Liver (tissue), 9 donors: ENCODE results near the gene KCNQ1. TPM values are rescaled to one million over a fixed set of nuclear protein-coding genes. Genes with fewer than 3 reads are reported as not detected.

Experiments
- DNase-seq: peaks from one replicate; pipeline ENCODE4 v3.0.0-alpha.2; 2017; ENCODE audit warnings: low spot score
- H3K27ac ChIP-seq, 2 donors: one replicate each; pipeline ENCODE4 v1.7.0; 2013; ENCODE audit warnings: inconsistent platforms in 2 of 2, low read length in 2 of 2, control low read depth in 1 of 2, low read depth in 1 of 2, mild to moderate bottlenecking in 1 of 2
- H3K27me3 ChIP-seq, 4 donors: one replicate each; pipeline versions ENCODE4 v1.6.1 to v1.7.0; 2013; ENCODE audit warnings: low read length in 3 of 4, inconsistent platforms in 1 of 4, mild to moderate bottlenecking in 1 of 4, moderate library complexity in 1 of 4; ENCODE audit not compliant: control insufficient read depth in 4 of 4, insufficient read depth in 4 of 4
- H3K36me3 ChIP-seq, 4 donors: one replicate each; pipeline versions ENCODE4 v1.6.1 to v1.7.0; 2013; ENCODE audit warnings: low read length in 3 of 4, mild to moderate bottlenecking in 3 of 4, low read depth in 1 of 4, moderate library complexity in 1 of 4; ENCODE audit not compliant: control insufficient read depth in 4 of 4, insufficient read depth in 3 of 4
- H3K4me1 ChIP-seq, 4 donors: one replicate each; pipeline versions ENCODE4 v1.6.1 to v1.7.0; 2013; ENCODE audit warnings: low read length in 3 of 4, mild to moderate bottlenecking in 3 of 4, moderate library complexity in 1 of 4; ENCODE audit not compliant: control insufficient read depth in 4 of 4, insufficient read depth in 4 of 4
- H3K4me3 ChIP-seq, 3 donors: one replicate each; pipeline versions ENCODE4 v1.6.1 to v1.7.0; 2013; ENCODE audit warnings: low read length in 3 of 3, control low read depth in 1 of 3, low read depth in 1 of 3, mild to moderate bottlenecking in 1 of 3
- H3K9ac ChIP-seq, 2 donors: one replicate each; pipeline ENCODE4 v1.7.0; 2013; ENCODE audit warnings: low read length in 2 of 2, mild to moderate bottlenecking in 2 of 2, moderate library complexity in 2 of 2, control low read depth in 1 of 2, low read depth in 1 of 2
- H3K9me3 ChIP-seq, 4 donors: one replicate each; pipeline versions ENCODE4 v1.6.1 to v1.7.0; 2013; ENCODE audit warnings: low read length in 3 of 4; ENCODE audit not compliant: control insufficient read depth in 4 of 4
- EGR1 ChIP-seq, 2 donors: IDR thresholded peaks; 2 replicates each; pipeline ENCODE4 v1.6.1; 2016 to 2018; ENCODE audit warnings: antibody characterized with exemption in 2 of 2, low read depth in 2 of 2
- FOXA1 ChIP-seq: IDR thresholded peaks from 2 replicates; pipeline ENCODE4 v1.6.1; 2016; ENCODE audit warnings: antibody characterized with exemption
- GABPA ChIP-seq, 2 donors: IDR thresholded peaks in 1 of 2; conservative IDR thresholded peaks in 1 of 2; 2 replicates each; pipeline ENCODE4 v1.6.1; 2016; ENCODE audit warnings: antibody characterized with exemption in 2 of 2, mild to moderate bottlenecking in 1 of 2, moderate library complexity in 1 of 2
- HNF4A ChIP-seq, 2 donors: conservative IDR thresholded peaks; 2 replicates each; pipeline ENCODE4 v1.6.1; 2016; ENCODE audit warnings: antibody characterized with exemption in 2 of 2, mild to moderate bottlenecking in 2 of 2
- HNF4G ChIP-seq: IDR thresholded peaks from 2 replicates; pipeline ENCODE4 v1.6.1; 2016; ENCODE audit warnings: antibody characterized with exemption
- JUND ChIP-seq, 2 donors: IDR thresholded peaks; 2 replicates each; pipeline ENCODE4 v1.6.1; 2016; ENCODE audit warnings: antibody characterized with exemption in 2 of 2
- NR2F2 ChIP-seq: IDR thresholded peaks from 2 replicates; pipeline ENCODE4 v1.6.1; 2016; ENCODE audit warnings: antibody characterized with exemption
- RXRA ChIP-seq, 2 donors: IDR thresholded peaks; 2 replicates each; pipeline ENCODE4 v1.6.1; 2017 to 2018; ENCODE audit warnings: antibody characterized with exemption in 2 of 2, mild to moderate bottlenecking in 1 of 2
- SP1 ChIP-seq: IDR thresholded peaks from 2 replicates; pipeline ENCODE4 v1.6.1; 2018; ENCODE audit warnings: antibody characterized with exemption, mild to moderate bottlenecking
- YY1 ChIP-seq: IDR thresholded peaks from 2 replicates; pipeline ENCODE4 v1.6.1; 2016; ENCODE audit warnings: antibody characterized with exemption, mild to moderate bottlenecking
- WGBS: extraction: QIAGEN DNeasy Blood & Tissue Kit; methylation state at CpG from one replicate; pipeline ENCODE4 v1.1.7; 2013; 5-methylcytosine and 5-hydroxymethylcytosine counted together
- polyA plus RNA-seq, 2 donors: library from polyadenylated mRNA; stranded (reverse) in 1 of 2; unstranded in 1 of 2; fragments of 200-250 nt in 1 of 2; fragments of >200 nt in 1 of 2; fragmentation: Nextera tagmentation in 1 of 2; extraction: Ambion mirVana in 1 of 2; gene quantifications; one replicate each; pipeline versions ENCODE4 v1.2.1 to v1.2.3, GENCODE V29; 2013 to 2015
- total RNA-seq, 2 donors: library from RNA; depleted of rRNA; stranded (reverse); fragments of >200 nt; gene quantifications; one replicate each; pipeline ENCODE4 v1.2.3, GENCODE V29; 2014
- TF ChIP-seq, protein P1 (sequence below): IDR thresholded peaks from 2 replicates; pipeline ENCODE4 v1.6.1; 2016; ENCODE audit warnings: antibody characterized with exemption
- TF ChIP-seq, protein P2 (sequence below): fragments of 150-350 bp; IDR thresholded peaks from 2 replicates; pipeline ENCODE4 v1.5.1; 2017; ENCODE audit warnings: improper control_type of control experiment, low read depth, low read length; ENCODE audit not compliant: missing input control
- TF ChIP-seq, protein P3 (sequence below): IDR thresholded peaks from 2 replicates; pipeline ENCODE4 v1.6.1; 2016; ENCODE audit warnings: antibody characterized with exemption
- TF ChIP-seq, protein P4 (sequence below): IDR thresholded peaks from 2 replicates; pipeline ENCODE4 v1.6.1; 2016; ENCODE audit warnings: antibody characterized with exemption
- donor health status: healthy.
- donor health status: healthy.
- donor health status: healthy.
- donor health status: healthy.
- donor health status: healthy.

The KCNQ1 gene
- total and polyA plus RNA-seq, 4 donors: 0.31 to 2.2 (median 1.5) TPM

DNA sequence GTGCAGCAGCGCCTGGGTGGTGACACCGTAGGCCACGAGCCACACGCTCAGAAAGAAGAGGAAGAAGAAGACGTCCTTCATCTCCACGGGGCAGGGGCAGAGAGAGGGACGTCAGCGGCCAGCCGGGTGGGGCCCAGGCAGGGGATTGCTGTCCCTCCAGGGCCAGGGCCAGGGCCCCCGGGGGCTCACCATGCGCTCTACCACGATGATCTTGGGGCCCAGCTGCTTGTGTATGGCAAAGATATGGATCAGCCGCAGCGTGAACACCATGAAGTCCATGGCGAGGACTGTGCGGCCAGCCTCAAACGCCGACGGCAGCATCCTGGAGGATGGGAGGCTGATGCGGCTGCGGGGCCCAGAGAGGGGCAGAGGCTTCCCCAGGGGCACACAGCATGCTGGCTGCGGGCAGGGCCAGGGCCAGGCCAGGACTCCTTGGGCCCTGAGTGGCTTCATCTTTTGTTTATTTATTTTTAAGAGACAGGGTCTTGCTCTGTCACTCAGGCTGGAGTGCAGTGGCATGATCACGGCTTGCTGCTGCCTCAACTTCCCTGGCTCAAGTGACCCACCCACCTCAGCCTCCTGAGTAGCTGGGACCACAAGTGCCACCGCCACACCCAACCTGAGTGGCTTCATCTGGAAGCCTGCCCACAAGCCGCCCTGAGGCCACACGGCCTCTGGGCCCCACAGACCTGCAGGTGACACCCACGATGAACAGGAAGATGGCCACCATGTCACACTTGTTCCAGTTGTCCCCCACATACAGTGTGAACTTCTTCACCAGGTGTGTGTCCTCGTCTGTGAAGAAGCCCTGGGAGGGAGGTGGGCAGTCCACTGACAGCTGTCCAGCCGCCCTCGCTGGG lies 33.1 kb upstream of the KCNQ1 start:
- no peak overlapping the region for H3K27ac ChIP-seq
- no peaks in the 10 kb centered on the region for H3K9me3 ChIP-seq
- H3K9ac ChIP-seq: no peak overlapping the region
- 91% methylated on average over 30 of the region's 30 CpGs for WGBS
- no peaks in the 10 kb centered on the region for H3K4me1 ChIP-seq
- H3K36me3 ChIP-seq: no peaks in the 10 kb centered on the region
- TF ChIP-seq SP1 (no peak), JUND (IDR thresholded peaks at IDR 0.05) (no peak), NR2F2 (no peak), GABPA (IDR thresholded peaks at IDR 0.05 in 1 of 2, conservative IDR thresholded peaks at IDR 0.05 in 1 of 2) (no peak), FOXA1 (no peak), HNF4G (no peak)
- TF ChIP-seq, protein P1, sequence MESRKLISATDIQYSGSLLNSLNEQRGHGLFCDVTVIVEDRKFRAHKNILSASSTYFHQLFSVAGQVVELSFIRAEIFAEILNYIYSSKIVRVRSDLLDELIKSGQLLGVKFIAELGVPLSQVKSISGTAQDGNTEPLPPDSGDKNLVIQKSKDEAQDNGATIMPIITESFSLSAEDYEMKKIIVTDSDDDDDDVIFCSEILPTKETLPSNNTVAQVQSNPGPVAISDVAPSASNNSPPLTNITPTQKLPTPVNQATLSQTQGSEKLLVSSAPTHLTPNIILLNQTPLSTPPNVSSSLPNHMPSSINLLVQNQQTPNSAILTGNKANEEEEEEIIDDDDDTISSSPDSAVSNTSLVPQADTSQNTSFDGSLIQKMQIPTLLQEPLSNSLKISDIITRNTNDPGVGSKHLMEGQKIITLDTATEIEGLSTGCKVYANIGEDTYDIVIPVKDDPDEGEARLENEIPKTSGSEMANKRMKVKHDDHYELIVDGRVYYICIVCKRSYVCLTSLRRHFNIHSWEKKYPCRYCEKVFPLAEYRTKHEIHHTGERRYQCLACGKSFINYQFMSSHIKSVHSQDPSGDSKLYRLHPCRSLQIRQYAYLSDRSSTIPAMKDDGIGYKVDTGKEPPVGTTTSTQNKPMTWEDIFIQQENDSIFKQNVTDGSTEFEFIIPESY: no peak
- TF ChIP-seq, protein P2, sequence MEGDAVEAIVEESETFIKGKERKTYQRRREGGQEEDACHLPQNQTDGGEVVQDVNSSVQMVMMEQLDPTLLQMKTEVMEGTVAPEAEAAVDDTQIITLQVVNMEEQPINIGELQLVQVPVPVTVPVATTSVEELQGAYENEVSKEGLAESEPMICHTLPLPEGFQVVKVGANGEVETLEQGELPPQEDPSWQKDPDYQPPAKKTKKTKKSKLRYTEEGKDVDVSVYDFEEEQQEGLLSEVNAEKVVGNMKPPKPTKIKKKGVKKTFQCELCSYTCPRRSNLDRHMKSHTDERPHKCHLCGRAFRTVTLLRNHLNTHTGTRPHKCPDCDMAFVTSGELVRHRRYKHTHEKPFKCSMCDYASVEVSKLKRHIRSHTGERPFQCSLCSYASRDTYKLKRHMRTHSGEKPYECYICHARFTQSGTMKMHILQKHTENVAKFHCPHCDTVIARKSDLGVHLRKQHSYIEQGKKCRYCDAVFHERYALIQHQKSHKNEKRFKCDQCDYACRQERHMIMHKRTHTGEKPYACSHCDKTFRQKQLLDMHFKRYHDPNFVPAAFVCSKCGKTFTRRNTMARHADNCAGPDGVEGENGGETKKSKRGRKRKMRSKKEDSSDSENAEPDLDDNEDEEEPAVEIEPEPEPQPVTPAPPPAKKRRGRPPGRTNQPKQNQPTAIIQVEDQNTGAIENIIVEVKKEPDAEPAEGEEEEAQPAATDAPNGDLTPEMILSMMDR: no peak
- TF ChIP-seq, protein P3, sequence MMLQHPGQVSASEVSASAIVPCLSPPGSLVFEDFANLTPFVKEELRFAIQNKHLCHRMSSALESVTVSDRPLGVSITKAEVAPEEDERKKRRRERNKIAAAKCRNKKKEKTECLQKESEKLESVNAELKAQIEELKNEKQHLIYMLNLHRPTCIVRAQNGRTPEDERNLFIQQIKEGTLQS: no peak
- TF ChIP-seq, protein P4, sequence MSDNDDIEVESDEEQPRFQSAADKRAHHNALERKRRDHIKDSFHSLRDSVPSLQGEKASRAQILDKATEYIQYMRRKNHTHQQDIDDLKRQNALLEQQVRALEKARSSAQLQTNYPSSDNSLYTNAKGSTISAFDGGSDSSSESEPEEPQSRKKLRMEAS: no peak
- H3K4me3 ChIP-seq: no peak overlapping the region
- H3K27me3 ChIP-seq: no peaks in the 10 kb centered on the region
- DNase-seq: no peak

DNA sequence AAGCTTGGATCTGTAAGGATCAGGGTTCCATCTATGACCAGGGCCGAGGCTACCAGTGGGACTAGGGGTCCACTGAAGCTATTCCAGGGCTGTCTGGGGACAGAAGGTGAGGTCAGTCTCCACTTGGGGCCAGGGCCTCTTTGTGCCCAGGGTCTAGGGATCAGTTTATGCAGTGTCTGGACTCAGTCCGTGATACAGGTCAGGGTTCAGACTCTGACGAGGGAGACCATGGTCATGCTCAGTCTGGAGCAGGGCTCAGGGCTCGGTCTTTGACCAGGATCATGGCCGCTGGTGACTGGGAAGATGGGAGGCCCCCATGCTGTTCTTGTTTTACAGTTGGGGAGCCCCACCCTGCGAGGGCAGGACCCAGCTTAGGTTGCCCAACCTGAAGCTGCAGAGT lies 32.5 kb upstream of the KCNQ1 start:
- Histone ChIP-seq H3K36me3 (no peaks in the 10 kb centered on the region), H3K27ac (no peak overlapping the region)
- 89% methylated on average over 6 of the region's 6 CpGs for WGBS

More for the DNA sequence above, 32.5 kb upstream of the KCNQ1 start:
- Histone ChIP-seq H3K27me3 (no peaks in the 10 kb centered on the region), H3K9ac (no peak overlapping the region), H3K4me1 (no peaks in the 10 kb centered on the region), H3K9me3 (no peaks in the 10 kb centered on the region), H3K4me3 (no peak overlapping the region)
- TF ChIP-seq YY1 (no peak), EGR1 (IDR thresholded peaks at IDR 0.05; ENCODE audit: low read depth in 2 of 2) (no peak), HNF4G (no peak), JUND (IDR thresholded peaks at IDR 0.05) (no peak), RXRA (IDR thresholded peaks at IDR 0.05) (no peak), HNF4A (conservative IDR thresholded peaks at IDR 0.05) (no peak)
- TF ChIP-seq, protein P3: no peak
- TF ChIP-seq, protein P2: no peak
- DNase-seq: no peak
